ENCODE results near the gene FAS. TPM values are rescaled to one million over a fixed set of nuclear protein-coding genes. Genes with fewer than 3 reads are reported as not detected.
"Not testable (repeated sequence)": the region's sequence is repeated elsewhere in the genome, so short reads cannot be mapped to it uniquely, and the experiment has no call there.

Gene FAS
- total RNA-seq, 1 donor from 2014 or later = 9.2 TPM

DNA sequence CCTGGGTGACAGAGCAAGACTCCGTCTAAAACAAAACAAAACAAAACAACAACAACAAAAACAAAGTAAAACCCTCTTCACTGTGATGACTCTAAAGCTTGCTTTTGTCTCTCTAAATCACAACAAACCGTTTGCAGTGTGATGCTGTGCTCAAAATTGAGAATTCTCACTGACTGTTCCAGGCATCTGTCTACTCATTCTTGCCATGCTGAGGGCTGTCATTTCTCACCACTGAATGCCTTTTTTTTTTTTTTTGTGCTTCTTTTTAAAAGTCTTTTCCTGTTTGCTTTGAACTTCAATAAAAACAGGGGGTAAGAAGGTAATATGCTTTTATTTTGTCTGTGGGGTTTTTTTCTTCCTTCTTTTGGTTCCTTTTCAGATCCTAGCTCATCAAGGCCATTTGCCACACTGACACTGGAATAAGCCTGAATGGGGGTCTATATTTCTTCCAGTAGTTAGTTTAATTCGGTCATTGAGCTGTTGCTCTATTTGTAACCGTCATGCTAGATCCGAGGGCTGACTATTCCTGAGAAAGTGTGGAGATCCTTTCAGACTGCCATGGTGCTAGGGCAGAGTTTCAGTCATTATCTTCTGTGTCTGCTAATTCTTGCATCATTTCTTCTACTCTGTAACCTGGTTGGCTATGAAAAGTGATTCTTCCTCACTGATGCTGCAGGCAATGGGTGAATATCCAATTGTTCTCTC, 10.6 kb downstream of the FAS start:
- Mint-ChIP-seq H3K4me1 (ENCODE audit: unreplicated experiment) (peaks cover 9% of the 10 kb centered on the region), H3K36me3 (no peaks in the 10 kb centered on the region), H3K4me3 (no peak overlapping the region), H3K27ac (peak overlapping the region; percentile 12), H3K9me3 (no peaks in the 10 kb centered on the region), H3K27me3 (peaks cover 3% of the 10 kb centered on the region)
- no peak for DNase-seq (ENCODE audit: extremely low spot score, unreplicated experiment)
- TF ChIP-seq, protein P1, sequence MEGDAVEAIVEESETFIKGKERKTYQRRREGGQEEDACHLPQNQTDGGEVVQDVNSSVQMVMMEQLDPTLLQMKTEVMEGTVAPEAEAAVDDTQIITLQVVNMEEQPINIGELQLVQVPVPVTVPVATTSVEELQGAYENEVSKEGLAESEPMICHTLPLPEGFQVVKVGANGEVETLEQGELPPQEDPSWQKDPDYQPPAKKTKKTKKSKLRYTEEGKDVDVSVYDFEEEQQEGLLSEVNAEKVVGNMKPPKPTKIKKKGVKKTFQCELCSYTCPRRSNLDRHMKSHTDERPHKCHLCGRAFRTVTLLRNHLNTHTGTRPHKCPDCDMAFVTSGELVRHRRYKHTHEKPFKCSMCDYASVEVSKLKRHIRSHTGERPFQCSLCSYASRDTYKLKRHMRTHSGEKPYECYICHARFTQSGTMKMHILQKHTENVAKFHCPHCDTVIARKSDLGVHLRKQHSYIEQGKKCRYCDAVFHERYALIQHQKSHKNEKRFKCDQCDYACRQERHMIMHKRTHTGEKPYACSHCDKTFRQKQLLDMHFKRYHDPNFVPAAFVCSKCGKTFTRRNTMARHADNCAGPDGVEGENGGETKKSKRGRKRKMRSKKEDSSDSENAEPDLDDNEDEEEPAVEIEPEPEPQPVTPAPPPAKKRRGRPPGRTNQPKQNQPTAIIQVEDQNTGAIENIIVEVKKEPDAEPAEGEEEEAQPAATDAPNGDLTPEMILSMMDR (conservative IDR thresholded peaks at IDR 0.05) = no peak

DNA sequence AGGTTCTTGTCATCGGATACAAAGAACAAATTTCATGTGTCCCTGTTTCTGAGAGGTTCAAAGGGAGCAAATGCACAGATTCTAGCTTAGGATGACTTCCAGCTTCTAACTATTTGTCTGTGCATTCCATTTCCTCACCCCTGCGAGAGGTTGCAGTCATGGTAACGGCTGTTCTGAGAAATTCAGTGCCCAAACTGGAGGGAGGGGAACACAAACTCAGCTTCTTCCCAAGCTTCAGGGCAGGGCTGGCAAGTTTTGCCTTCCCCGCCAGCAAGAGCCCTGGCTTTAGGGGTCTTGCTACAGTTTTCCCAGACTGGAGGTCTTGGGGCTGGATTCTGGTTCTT, 11.1 kb downstream of the FAS start:
- TF ChIP-seq, protein P1 (conservative IDR thresholded peaks at IDR 0.05) = no peak
- Mint-ChIP-seq H3K4me1 (ENCODE audit: unreplicated experiment) (peaks cover 9% of the 10 kb centered on the region), H3K36me3 (no peaks in the 10 kb centered on the region), H3K27ac (no peak overlapping the region), H3K9me3 (no peaks in the 10 kb centered on the region), H3K27me3 (peaks cover 3% of the 10 kb centered on the region), H3K4me3 (no peak overlapping the region)
- DNase-seq (ENCODE audit: extremely low spot score, unreplicated experiment) = no peak

DNA sequence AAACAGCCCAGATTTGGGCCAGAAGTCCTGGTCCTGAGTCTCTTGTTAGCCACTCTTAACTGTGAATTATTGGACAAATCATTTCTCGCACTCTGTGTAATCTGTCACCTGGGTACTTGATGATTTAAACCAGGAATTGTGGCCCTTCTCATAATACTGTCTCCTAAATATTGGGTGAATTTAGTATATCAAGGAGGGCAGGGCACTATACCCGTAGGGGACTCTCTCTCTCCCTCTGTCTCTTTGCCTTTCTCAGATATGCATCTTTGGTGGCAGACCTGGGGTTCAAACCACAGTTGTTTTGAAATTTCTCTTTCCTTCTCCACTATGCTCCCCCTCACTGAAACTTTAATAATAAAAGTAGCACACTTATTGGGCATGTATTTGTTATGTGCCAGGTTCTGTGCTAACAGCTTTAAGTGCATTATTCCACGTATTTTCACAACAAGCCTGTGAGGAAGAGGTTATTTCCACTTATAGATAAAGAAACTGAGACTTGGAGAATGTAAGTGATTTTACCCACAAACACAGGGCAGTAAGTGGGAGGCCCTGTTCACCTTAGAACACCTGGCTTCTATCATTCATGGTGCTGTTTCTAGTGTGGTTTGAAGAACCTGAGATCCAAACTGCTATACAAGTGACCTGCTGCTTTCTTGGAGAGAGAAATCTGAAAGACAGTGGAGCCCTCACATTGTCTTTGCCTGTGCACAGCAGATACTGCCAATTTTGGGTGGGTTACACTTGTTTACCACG, 11.8 kb downstream of the FAS start:
- Mint-ChIP-seq H3K27ac (no peak overlapping the region), H3K36me3 (no peaks in the 10 kb centered on the region), H3K9me3 (no peaks in the 10 kb centered on the region), H3K27me3 (peaks cover 3% of the 10 kb centered on the region), H3K4me1 (ENCODE audit: unreplicated experiment) (peaks cover 9% of the 10 kb centered on the region), H3K4me3 (no peak overlapping the region)
- TF ChIP-seq, protein P1 (conservative IDR thresholded peaks at IDR 0.05) = no peak
- no peak for DNase-seq (ENCODE audit: extremely low spot score, unreplicated experiment)

DNA sequence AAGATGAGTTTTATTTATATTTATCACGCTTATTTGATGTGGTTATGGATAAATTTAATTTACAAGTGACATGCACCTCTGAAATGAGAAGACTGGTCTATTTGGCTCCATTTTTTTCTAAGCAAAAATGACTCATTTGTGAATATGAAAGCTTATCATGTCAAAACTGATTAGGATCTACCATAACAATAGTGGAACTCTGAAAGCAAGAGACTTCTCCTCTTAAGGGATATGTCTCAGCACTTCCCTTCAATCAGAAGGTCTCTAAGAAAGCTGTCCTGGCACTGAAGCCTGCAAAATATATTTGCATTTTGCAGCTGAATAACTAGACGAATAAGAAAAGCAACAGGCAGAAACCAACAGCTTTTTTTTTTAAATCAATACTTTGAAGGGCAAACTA, 12.7 kb downstream of the FAS start:
- Mint-ChIP-seq H3K4me3 (no peak overlapping the region), H3K27ac (no peak overlapping the region), H3K27me3 (peaks cover 3% of the 10 kb centered on the region), H3K4me1 (ENCODE audit: unreplicated experiment) (peaks cover 11% of the 10 kb centered on the region), H3K9me3 (no peaks in the 10 kb centered on the region), H3K36me3 (no peaks in the 10 kb centered on the region)
- no peak for DNase-seq (ENCODE audit: extremely low spot score, unreplicated experiment)
- TF ChIP-seq, protein P1 (conservative IDR thresholded peaks at IDR 0.05) = no peak

DNA sequence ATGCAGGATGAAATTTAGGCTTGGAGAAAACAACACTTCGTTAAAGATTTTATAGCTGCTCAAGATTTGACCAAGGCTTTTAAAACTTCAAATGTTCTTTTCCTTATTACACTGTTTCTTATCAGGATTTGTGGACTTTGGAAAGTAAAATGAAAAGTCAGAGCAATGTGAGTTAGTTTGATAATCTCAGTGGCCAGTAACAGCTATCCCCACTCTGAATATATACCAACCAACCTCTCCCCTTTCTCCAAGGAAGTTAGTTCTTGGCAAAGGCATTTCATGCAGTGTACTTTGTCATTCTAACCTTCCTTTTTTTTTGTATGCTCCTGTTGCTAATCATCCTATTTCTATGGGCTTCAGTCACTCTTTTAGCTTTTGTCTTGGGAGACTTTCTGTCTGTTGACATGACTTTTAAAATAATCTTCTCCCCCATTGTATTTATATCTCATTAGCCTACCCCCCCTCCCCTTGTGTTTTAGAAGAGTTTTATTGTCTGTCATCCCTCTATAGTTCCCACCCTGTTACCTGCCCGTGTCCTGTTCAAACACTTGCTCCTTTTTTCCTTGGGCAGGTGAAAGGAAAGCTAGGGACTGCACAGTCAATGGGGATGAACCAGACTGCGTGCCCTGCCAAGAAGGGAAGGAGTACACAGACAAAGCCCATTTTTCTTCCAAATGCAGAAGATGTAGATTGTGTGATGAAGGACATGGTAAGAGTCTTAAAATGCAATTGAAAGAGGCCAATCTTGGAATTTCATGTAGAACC, 16.7 kb downstream of the FAS start:
- Mint-ChIP-seq H3K27ac (no peak overlapping the region), H3K9me3 (no peaks in the 10 kb centered on the region), H3K27me3 (no peaks in the 10 kb centered on the region), H3K36me3 (peaks cover 3% of the 10 kb centered on the region), H3K4me1 (ENCODE audit: unreplicated experiment) (peaks cover 5% of the 10 kb centered on the region), H3K4me3 (no peak overlapping the region)
- TF ChIP-seq, protein P1 (conservative IDR thresholded peaks at IDR 0.05) = no peak
- no peak for DNase-seq (ENCODE audit: extremely low spot score, unreplicated experiment)

DNA sequence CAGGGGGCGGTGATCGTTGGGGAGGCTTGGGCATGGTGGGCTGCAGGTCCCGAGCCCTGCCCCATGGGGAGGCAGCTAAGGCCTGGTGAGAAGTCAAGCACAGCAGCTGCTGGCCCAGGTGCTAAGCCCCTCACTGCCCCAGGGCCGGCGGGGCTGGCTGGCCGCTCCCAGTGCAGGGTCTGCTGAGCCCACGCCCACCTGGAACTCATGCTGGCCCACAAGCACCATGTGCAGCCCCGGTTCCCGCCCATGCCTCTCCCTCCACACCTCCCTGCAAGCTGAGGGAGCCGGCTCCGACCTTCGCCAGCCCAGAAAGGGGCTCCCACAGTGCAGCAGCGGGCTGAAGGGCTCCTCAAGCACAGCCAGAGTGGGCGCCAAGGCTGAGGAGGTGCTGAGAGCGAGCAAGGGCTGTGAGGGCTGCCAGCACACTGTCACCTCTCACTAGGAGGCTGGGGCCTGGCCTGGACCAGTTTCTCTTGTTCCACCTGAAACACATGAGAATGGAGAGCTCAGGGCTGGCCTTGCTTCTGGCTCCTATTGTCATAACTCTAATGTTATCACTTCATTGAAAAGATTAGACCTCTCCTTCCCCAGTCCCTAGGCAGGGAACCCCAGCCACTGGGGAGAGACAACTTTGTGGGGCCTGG, 28.2 kb downstream of the FAS start:
- H3K36me3 Mint-ChIP-seq = peaks cover 10% of the 10 kb centered on the region
- not testable (repeated sequence) for H3K27ac Mint-ChIP-seq; H3K27me3 Mint-ChIP-seq; DNase-seq (ENCODE audit: extremely low spot score, unreplicated experiment); H3K4me1 Mint-ChIP-seq (ENCODE audit: unreplicated experiment); H3K9me3 Mint-ChIP-seq; H3K4me3 Mint-ChIP-seq

Measured in type B pancreatic cell (in vitro differentiated cells).